GM21367 (cell line): Measurements from ENCODE around the gene GREB1.

Experiments
- ATAC-seq: cut with Tn5 transposase; IDR thresholded peaks from one replicate; pipeline ENCODE4 v1.9.1; 2021; ENCODE audit not compliant: unreplicated experiment

The GREB1 gene

GRCh38 chr2:11537951-11538350 lies 4.1 kb downstream of the GREB1 start:
- ATAC-seq: no peak

- ATAC-seq: no peak
Measured at GRCh38 chr2:11539317-11540147, 5.7 kb downstream of the GREB1 start.

GRCh38 chr2:11540148-11540995 lies 6.5 kb downstream of the GREB1 start:
- ATAC-seq: no peak

GRCh38 chr2:11540996-11541692 lies 7.3 kb downstream of the GREB1 start:
- ATAC-seq: no peak

GRCh38 chr2:11541693-11542274 lies 7.9 kb downstream of the GREB1 start:
- ATAC-seq: no peak

GRCh38 chr2:11542275-11542819 lies 8.5 kb downstream of the GREB1 start:
- no peak for ATAC-seq

GRCh38 chr2:11543337-11544216 lies 9.7 kb downstream of the GREB1 start:
- no peak for ATAC-seq

- no peak for ATAC-seq
Measured at GRCh38 chr2:11546072-11546471, 12.2 kb downstream of the GREB1 start.

- no peak for ATAC-seq
Measured at GRCh38 chr2:11547912-11548497, 14.2 kb downstream of the GREB1 start.

- no peak for ATAC-seq
Measured at GRCh38 chr2:11550302-11550701, 16.5 kb downstream of the GREB1 start.

- no peak for ATAC-seq
Measured at GRCh38 chr2:11550901-11551568, 17.2 kb downstream of the GREB1 start.

GRCh38 chr2:11551569-11552259 lies 17.9 kb downstream of the GREB1 start:
- no peak for ATAC-seq

- no peak for ATAC-seq
Measured at GRCh38 chr2:11552260-11552638, 18.4 kb downstream of the GREB1 start.

GRCh38 chr2:11553661-11554398 lies 20.0 kb downstream of the GREB1 start:
- ATAC-seq: no peak

- no peak for ATAC-seq
Measured at GRCh38 chr2:11554399-11554716, 20.5 kb downstream of the GREB1 start.

- no peak for ATAC-seq
Measured at GRCh38 chr2:11556101-11556806, 22.4 kb downstream of the GREB1 start.

- ATAC-seq: no peak
Measured at GRCh38 chr2:11558214-11558886, 24.5 kb downstream of the GREB1 start.
